Heart left ventricle (tissue), 13 donors: ENCODE data around the gene GABRR3.

Experiments used
- CTCF ChIP-seq, 12 donors: fragments of 200-600 bp; sonication (generic) in 4 of 12; IDR thresholded peaks; one replicate each; pipeline versions ENCODE4 v1.5.0 to v1.8.0; 2018 to 2022; ENCODE audit warnings: antibody characterized with exemption in 12 of 12, mild to moderate bottlenecking in 5 of 12
- POLR2A ChIP-seq, 2 donors: fragments of 450-650 bp; IDR thresholded peaks; one replicate each; pipeline ENCODE4 v1.6.1; 2017; ENCODE audit warnings: antibody characterized with exemption in 2 of 2, mild to moderate bottlenecking in 2 of 2, moderate library complexity in 2 of 2
- donor health status: ischemic (EF 13 %, LVEDD 7.1; RV severe dilation, severe dysfunction).
- donor health status: DM: no; HTN: yes; CAD: no.
- donor health status: DM: no; HTN: no; CAD: no.
- donor health status: ischemic (EF 25% LVEDD 6.9; RV normal size, moderate dysfunction).
- donor health status: ischemic (EF 25% LVEDD 5.7; RV mildly dilated, moderate dysfunction).
- donor health status: ischemic (EF 35%, LVEDD 5.7; RV mildly dilated, moderate dysfunction).
- donor health status: nonischemic (EF 11% LVEDD 7.7; RV severe dilation, severe dysfunction).
- donor health status: DM: yes; HTN: yes; CAD: no.
- donor health status: PGD.
- donor health status: ischemic (EF 29% LVEDD 5.4; RV normal size, mild dysfunction).
- donor health status: nonischemic (EF 23%, LVEDD 6.1; RV moderate dilation, normal function).

- TF ChIP-seq CTCF (IDR thresholded peaks at IDR 0.05) = no peak
- TF ChIP-seq POLR2A (IDR thresholded peaks at IDR 0.05) = no peak
These were observed 62.1 kb downstream of the GABRR3 start for GRCh38 chr3:97972976-97973375.
